ENCODE data around the gene FBXL7. TPM values are rescaled to one million over a fixed set of nuclear protein-coding genes. Genes with fewer than 3 reads are reported as not detected.

FBXL7 gene
- polyA plus RNA-seq, 3 donors: not detected

DNA sequence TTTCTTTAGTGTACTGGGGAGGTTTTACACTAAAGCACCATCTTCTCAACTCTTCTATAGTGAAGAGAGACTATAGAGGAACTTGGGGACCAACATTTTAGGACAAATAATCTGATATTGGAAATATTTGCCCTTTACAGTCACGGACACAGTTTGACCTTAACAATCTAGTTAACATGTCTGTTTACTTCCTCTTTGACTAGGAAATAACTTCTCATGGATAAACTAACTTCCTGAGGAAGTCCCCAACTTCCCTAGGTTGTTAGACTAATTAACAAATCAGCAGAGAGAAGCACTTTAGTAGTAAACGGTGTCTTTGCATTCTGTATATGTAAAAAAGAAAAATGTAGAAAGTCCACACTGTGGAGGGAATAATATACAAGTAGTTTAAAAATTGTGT is 127.7 kb downstream of the FBXL7 start:
- Histone ChIP-seq H3K9me3 (replicated peaks in 1 of 2; ENCODE audit: control insufficient read depth in 1 of 2, insufficient read depth in 1 of 2, low read length in 2 of 2) (peaks cover 5 to 8% of the 10 kb centered on the region in 2 donors), H3K4me3 (replicated peaks in 1 of 3; ENCODE audit: low read depth in 2 of 3, low read length in 3 of 3) (no peak overlapping the region), H3K27me3 (ENCODE audit: control insufficient read depth in 2 of 2, insufficient read depth in 2 of 2, low read length in 2 of 2) (no peaks in the 10 kb centered on the region), H3K27ac (ENCODE audit: low read depth in 1 of 2, low read length in 2 of 2) (no peak overlapping the region), H3K4me1 (ENCODE audit: control insufficient read depth in 1 of 2, insufficient read depth in 2 of 2, low read length in 2 of 2) (no peaks in the 10 kb centered on the region), H3K4me2 (replicated peaks; ENCODE audit: extremely low read depth, low read length, poor library complexity, severe bottlenecking) (no peak overlapping the region), H3K36me3 (replicated peaks in 1 of 2; ENCODE audit: control insufficient read depth in 1 of 2, insufficient read depth in 2 of 2, low read length in 2 of 2) (no peaks in the 10 kb centered on the region), H4K20me1 (ENCODE audit: insufficient read depth, low read length) (no peaks in the 10 kb centered on the region), H3K79me2 (ENCODE audit: insufficient read depth, low read length) (no peaks in the 10 kb centered on the region), H2AFZ (ENCODE audit: insufficient read depth, low read depth, low read length, poor library complexity, severe bottlenecking) (no peak overlapping the region), H3K9ac (ENCODE audit: insufficient read depth, low read length, poor library complexity, severe bottlenecking) (no peak overlapping the region)
- no peak overlapping the region for H3K27ac Mint-ChIP-seq
- no peaks in the 10 kb centered on the region for H3K36me3 Mint-ChIP-seq
- peaks cover 0 to 1% (median 0%) of the 10 kb centered on the region in 3 donors for H3K27me3 Mint-ChIP-seq (ENCODE audit: low read depth in 3 of 3)
- DNase-seq: no peak
- H3K9me3 Mint-ChIP-seq: peaks cover 0 to 8% (median 4%) of the 10 kb centered on the region in 7 donors
- no peaks in the 10 kb centered on the region for H3K4me1 Mint-ChIP-seq
- TF ChIP-seq, protein P1, sequence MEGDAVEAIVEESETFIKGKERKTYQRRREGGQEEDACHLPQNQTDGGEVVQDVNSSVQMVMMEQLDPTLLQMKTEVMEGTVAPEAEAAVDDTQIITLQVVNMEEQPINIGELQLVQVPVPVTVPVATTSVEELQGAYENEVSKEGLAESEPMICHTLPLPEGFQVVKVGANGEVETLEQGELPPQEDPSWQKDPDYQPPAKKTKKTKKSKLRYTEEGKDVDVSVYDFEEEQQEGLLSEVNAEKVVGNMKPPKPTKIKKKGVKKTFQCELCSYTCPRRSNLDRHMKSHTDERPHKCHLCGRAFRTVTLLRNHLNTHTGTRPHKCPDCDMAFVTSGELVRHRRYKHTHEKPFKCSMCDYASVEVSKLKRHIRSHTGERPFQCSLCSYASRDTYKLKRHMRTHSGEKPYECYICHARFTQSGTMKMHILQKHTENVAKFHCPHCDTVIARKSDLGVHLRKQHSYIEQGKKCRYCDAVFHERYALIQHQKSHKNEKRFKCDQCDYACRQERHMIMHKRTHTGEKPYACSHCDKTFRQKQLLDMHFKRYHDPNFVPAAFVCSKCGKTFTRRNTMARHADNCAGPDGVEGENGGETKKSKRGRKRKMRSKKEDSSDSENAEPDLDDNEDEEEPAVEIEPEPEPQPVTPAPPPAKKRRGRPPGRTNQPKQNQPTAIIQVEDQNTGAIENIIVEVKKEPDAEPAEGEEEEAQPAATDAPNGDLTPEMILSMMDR (IDR thresholded peaks at IDR 0.05): no peak
- intact Hi-C loops (cut with micrococcal nuclease): no loop called here
- WGBS (ENCODE audit: insufficient coverage): no CpG with 5 or more reads among the region's 2 CpGs
- no peak overlapping the region for H3K4me3 Mint-ChIP-seq

DNA sequence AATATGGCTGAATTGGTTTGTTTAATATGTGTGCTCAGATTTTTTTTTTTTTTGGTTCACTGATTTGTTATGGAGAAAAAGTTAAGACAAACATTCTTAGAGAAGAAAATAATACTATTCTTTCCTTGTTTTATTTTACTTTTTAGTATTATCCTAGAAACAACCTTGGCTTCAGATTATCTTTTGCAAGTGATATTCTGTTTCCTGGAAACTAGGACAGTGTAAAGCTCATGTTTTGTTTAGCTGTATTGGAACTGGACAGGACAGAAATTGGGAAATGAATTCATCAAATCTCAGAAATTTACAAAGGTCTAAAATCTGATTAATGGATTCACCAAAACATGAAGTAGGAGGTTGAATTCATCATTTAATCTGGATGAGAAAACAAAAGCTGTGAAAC is 130.5 kb downstream of the FBXL7 start:
- Histone ChIP-seq H2AFZ (ENCODE audit: insufficient read depth, low read depth, low read length, poor library complexity, severe bottlenecking) (no peak overlapping the region), H4K20me1 (ENCODE audit: insufficient read depth, low read length) (no peaks in the 10 kb centered on the region), H3K27ac (ENCODE audit: low read depth in 1 of 2, low read length in 2 of 2) (no peak overlapping the region), H3K36me3 (replicated peaks in 1 of 2; ENCODE audit: control insufficient read depth in 1 of 2, insufficient read depth in 2 of 2, low read length in 2 of 2) (no peaks in the 10 kb centered on the region), H3K9ac (ENCODE audit: insufficient read depth, low read length, poor library complexity, severe bottlenecking) (no peak overlapping the region), H3K79me2 (ENCODE audit: insufficient read depth, low read length) (no peaks in the 10 kb centered on the region), H3K4me2 (replicated peaks; ENCODE audit: extremely low read depth, low read length, poor library complexity, severe bottlenecking) (no peak overlapping the region), H3K9me3 (replicated peaks in 1 of 2; ENCODE audit: control insufficient read depth in 1 of 2, insufficient read depth in 1 of 2, low read length in 2 of 2) (peaks cover 0 to 6% of the 10 kb centered on the region in 2 donors), H3K4me1 (ENCODE audit: control insufficient read depth in 1 of 2, insufficient read depth in 2 of 2, low read length in 2 of 2) (no peaks in the 10 kb centered on the region), H3K4me3 (replicated peaks in 1 of 3; ENCODE audit: low read depth in 2 of 3, low read length in 3 of 3) (no peak overlapping the region), H3K27me3 (ENCODE audit: control insufficient read depth in 2 of 2, insufficient read depth in 2 of 2, low read length in 2 of 2) (no peaks in the 10 kb centered on the region)
- Mint-ChIP-seq H3K27ac (no peak overlapping the region), H3K27me3 (ENCODE audit: low read depth in 3 of 3) (peaks cover 0 to 3% (median 0%) of the 10 kb centered on the region in 3 donors), H3K9me3 (peaks cover 0 to 4% (median 2%) of the 10 kb centered on the region in 7 donors), H3K4me3 (no peak overlapping the region), H3K4me1 (no peaks in the 10 kb centered on the region), H3K36me3 (no peaks in the 10 kb centered on the region)
- TF ChIP-seq, protein P1 (IDR thresholded peaks at IDR 0.05): no peak
- intact Hi-C loops (cut with micrococcal nuclease): no loop called here
- no peak for DNase-seq

All from CD14-positive monocyte (primary cell).